Fibroblast of lung (primary cell): ENCODE data around the gene KRTAP2-3. TPM values are rescaled to one million over a fixed set of nuclear protein-coding genes. Genes with fewer than 3 reads are reported as not detected.
"Not testable (repeated sequence)": the region's sequence is repeated elsewhere in the genome, so short reads cannot be mapped to it uniquely, and the experiment has no call there.

Experiments used
- DNase-seq, 2 donors: peaks; one replicate each; pipeline versions ENCODE4 v3.0.0 to v3.0.0-alpha.2; 2010; ENCODE audit warnings: low read depth in 2 of 2
- H2AFZ ChIP-seq: 2 replicates; pipeline ENCODE4 v1.5.1; 2012; ENCODE audit warnings: low read length, control low read depth, inconsistent platforms
- H3K27ac ChIP-seq: 2 replicates; pipeline ENCODE4 v1.5.1; 2011; ENCODE audit warnings: low read length, control low read depth; ENCODE audit not compliant: insufficient read depth
- H3K27me3 ChIP-seq: 2 replicates; pipeline ENCODE4 v1.5.1; 2011; ENCODE audit warnings: mild to moderate bottlenecking, low read length; ENCODE audit not compliant: control insufficient read depth, insufficient read depth
- H3K36me3 ChIP-seq: 2 replicates; pipeline ENCODE4 v1.5.1; 2011; ENCODE audit warnings: low read length; ENCODE audit not compliant: control insufficient read depth, insufficient read depth
- H3K4me1 ChIP-seq: 2 replicates; pipeline ENCODE4 v1.5.1; 2011; ENCODE audit warnings: low read length; ENCODE audit not compliant: control insufficient read depth, insufficient read depth; ENCODE audit errors: extremely low read depth
- H3K4me2 ChIP-seq: 2 replicates; pipeline ENCODE4 v1.5.1; 2011; ENCODE audit warnings: low read length, control low read depth; ENCODE audit not compliant: insufficient read depth; ENCODE audit errors: extremely low read depth
- H3K4me3 ChIP-seq, 4 experiments: fragments of 200-600 bp in 1 of 4; sonication (generic) in 1 of 4; replicated peaks in 1 of 4; 2 replicates each; pipeline ENCODE4 v1.5.1; 2011 to 2016; ENCODE audit warnings: low read length in 4 of 4, low read depth in 3 of 4, mild to moderate bottlenecking in 3 of 4, control low read depth in 2 of 4, inconsistent platforms in 1 of 4, mixed read lengths in 1 of 4; ENCODE audit not compliant: insufficient read depth in 1 of 4; ENCODE audit errors: control extremely low read depth in 1 of 4
- H3K79me2 ChIP-seq: 2 replicates; pipeline ENCODE4 v1.5.1; 2012; ENCODE audit warnings: mild to moderate bottlenecking, low read length, inconsistent platforms; ENCODE audit not compliant: control insufficient read depth, insufficient read depth
- H3K9ac ChIP-seq: 2 replicates; pipeline ENCODE4 v1.5.1; 2011; ENCODE audit warnings: mild to moderate bottlenecking, low read length, control low read depth; ENCODE audit not compliant: insufficient read depth
- H3K9me3 ChIP-seq: 2 replicates; pipeline ENCODE4 v1.5.1; 2012; ENCODE audit warnings: low read depth, low read length; ENCODE audit not compliant: control insufficient read depth, insufficient read depth
- H4K20me1 ChIP-seq: 2 replicates; pipeline ENCODE4 v1.5.1; 2011; ENCODE audit warnings: low read length; ENCODE audit not compliant: control insufficient read depth, insufficient read depth; ENCODE audit errors: extremely low read depth
- CTCF ChIP-seq, 2 donors: IDR thresholded peaks in 1 of 2; conservative IDR thresholded peaks in 1 of 2; 1 replicate in 1 of 2; 2 replicates in 1 of 2; pipeline ENCODE4 v1.5.1; 2011 to 2012; ENCODE audit warnings: low read length in 2 of 2, control low read depth in 1 of 2, inconsistent platforms in 1 of 2, low read depth in 1 of 2, mild to moderate bottlenecking in 1 of 2
- EZH2 ChIP-seq: IDR thresholded peaks from 2 replicates; pipeline ENCODE4 v1.5.1; 2012; ENCODE audit warnings: low read length, control low read depth, mild to moderate bottlenecking; ENCODE audit errors: missing control alignments
- polyA plus RNA-seq, 2 donors: library from polyadenylated mRNA; depleted of rRNA in 1 of 2; stranded (reverse) in 1 of 2; unstranded in 1 of 2; fragments of >200 nt; gene quantifications; 2 replicates each; pipeline ENCODE4 v1.2.1, GENCODE V29; 2011 to 2012; ENCODE audit warnings: missing spikeins in 1 of 2
- total RNA-seq: library from RNA; depleted of rRNA; stranded (reverse); fragments of >200 nt; gene quantifications from 2 replicates; pipeline ENCODE4 v1.2.1, GENCODE V29; 2014

Gene KRTAP2-3
- total and polyA plus RNA-seq, 2 donors (not counting 1 experiment from before 2014, with no cell fraction given) = 0.84 TPM; not detected in 1

GRCh38 chr17:41103896-41104295, 44.0 kb upstream of the KRTAP2-3 start:
- Histone ChIP-seq H3K27me3 (no peaks in the 10 kb centered on the region), H2AFZ (no peak overlapping the region), H3K4me3 (no peak overlapping the region), H3K27ac (no peak overlapping the region), H4K20me1 (no peaks in the 10 kb centered on the region), H3K9ac (no peak overlapping the region), H3K4me1 (peaks cover 3% of the 10 kb centered on the region), H3K79me2 (no peaks in the 10 kb centered on the region), H3K9me3 (no peaks in the 10 kb centered on the region), H3K36me3 (no peaks in the 10 kb centered on the region), H3K4me2 (no peak overlapping the region)
- peak in 1 of 2 donors; percentile 21 for DNase-seq
- TF ChIP-seq EZH2 = no peak
- no peak for TF ChIP-seq CTCF (conservative IDR thresholded peaks at IDR 0.05 in 1 of 2, IDR thresholded peaks at IDR 0.05 in 1 of 2; ENCODE audit: low read depth in 1 of 2, low read length in 2 of 2)

- no peak within 1 kb of the TSS for H2AFZ ChIP-seq
- peaks cover 3% of the 10 kb centered on the region for H3K4me1 ChIP-seq
- H3K79me2 ChIP-seq = no peaks in the 10 kb centered on the region
- no peaks in the 10 kb centered on the region for H4K20me1 ChIP-seq
- no peak for DNase-seq
- no peak within 1 kb of the TSS for H3K9ac ChIP-seq
- no peak within 1 kb of the TSS for H3K4me3 ChIP-seq
- no peak within 1 kb of the TSS for H3K27ac ChIP-seq
- H3K36me3 ChIP-seq = no peaks in the 10 kb centered on the region
- H3K9me3 ChIP-seq = no peaks in the 10 kb centered on the region
- peak within 1 kb of the TSS; percentile 25 for H3K4me2 ChIP-seq
- TF ChIP-seq EZH2 (no peak), CTCF (conservative IDR thresholded peaks at IDR 0.05 in 1 of 2, IDR thresholded peaks at IDR 0.05 in 1 of 2; ENCODE audit: low read depth in 1 of 2, low read length in 2 of 2) (no peak)
- H3K27me3 ChIP-seq = no peaks in the 10 kb centered on the region
These were observed 41.8 kb upstream of the KRTAP2-3 start, which contains the start of gene KRTAP4-16 for GRCh38 chr17:41101586-41102259. TSS of gene KRTAP4-16 (minus strand) at chr17:41102209. CDS start at chr17:41102209, 0 bp downstream.

GRCh38 chr17:41099682-41100480, 40.0 kb upstream of the KRTAP2-3 start:
- not testable (repeated sequence) for H3K9ac ChIP-seq, H3K27me3 ChIP-seq, H3K27ac ChIP-seq, H4K20me1 ChIP-seq, H3K4me2 ChIP-seq, H3K4me3 ChIP-seq, H3K36me3 ChIP-seq, H3K9me3 ChIP-seq, H3K79me2 ChIP-seq, H3K4me1 ChIP-seq, H2AFZ ChIP-seq
- peak in 1 of 2 donors; percentile 59 for DNase-seq
